Effector CD8-positive, alpha-beta T cell (primary cell): ENCODE results near the gene ME2.
"Not testable (repeated sequence)": the region's sequence is repeated elsewhere in the genome, so short reads cannot be mapped to it uniquely, and the experiment has no call there.

Experiments
- DNase-seq: peaks from one replicate; lab custom pipeline; 2025; lab: John Stamatoyannopoulos, UW

ME2 gene

DNA sequence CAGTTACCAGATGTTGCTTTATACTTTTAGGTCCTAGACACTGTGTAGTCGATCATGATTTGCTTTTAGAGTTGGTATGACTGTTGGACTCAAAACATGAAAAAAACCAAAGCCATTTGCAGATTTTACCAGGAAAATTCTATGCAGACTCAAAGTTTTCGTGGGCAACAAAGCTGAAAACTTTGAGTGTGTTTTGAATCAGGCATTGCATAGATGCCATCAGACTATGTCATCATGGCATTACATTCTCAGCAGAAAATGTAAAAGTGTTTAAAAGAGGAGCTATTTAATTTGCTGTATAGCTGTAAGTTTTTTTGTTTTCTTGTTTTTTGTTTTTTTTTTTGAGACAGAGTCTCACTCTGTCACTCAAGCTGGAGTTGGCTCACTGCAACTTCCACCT is 45.5 kb downstream of the ME2 start:
- no peak for DNase-seq

GRCh38 chr18:50926521-50926920 is 47.6 kb downstream of the ME2 start:
- no peak for DNase-seq

GRCh38 chr18:50928551-50928950 is 49.6 kb downstream of the ME2 start:
- no peak for DNase-seq

- DNase-seq: no peak
These were observed 54.8 kb downstream of the ME2 start for GRCh38 chr18:50933684-50934083.

DNA sequence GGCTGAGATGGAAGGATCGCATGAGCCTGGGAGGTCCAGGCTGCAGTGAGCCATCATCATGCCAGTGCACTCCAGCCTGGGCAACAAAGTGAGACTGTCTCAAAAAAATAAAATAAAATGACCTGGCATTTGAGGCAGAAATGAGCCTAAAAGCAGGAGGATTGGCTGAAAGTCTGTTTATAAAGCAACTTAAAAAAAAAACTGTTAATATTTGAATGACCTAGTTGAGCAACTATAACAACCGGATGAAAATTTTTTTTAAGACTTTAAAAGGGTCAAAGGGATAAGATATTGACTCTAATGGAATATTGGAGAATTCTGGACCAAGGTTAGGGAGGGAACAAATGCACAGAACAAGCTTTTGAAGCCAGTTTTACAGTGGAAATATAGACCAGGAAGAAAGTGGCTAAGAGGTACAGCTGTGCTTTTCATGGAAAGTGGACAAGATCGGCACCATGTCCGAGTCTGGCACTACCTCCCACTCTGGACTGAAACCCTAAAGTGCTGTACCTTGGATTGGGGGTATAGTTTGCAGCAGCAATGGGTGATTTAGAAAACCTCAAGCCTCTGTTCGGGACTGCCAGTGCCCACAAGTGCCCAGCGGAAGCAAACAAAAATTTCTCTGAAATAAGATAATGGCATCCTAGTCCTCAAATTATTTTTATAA is 55.8 kb downstream of the ME2 start:
- DNase-seq: no peak

DNA sequence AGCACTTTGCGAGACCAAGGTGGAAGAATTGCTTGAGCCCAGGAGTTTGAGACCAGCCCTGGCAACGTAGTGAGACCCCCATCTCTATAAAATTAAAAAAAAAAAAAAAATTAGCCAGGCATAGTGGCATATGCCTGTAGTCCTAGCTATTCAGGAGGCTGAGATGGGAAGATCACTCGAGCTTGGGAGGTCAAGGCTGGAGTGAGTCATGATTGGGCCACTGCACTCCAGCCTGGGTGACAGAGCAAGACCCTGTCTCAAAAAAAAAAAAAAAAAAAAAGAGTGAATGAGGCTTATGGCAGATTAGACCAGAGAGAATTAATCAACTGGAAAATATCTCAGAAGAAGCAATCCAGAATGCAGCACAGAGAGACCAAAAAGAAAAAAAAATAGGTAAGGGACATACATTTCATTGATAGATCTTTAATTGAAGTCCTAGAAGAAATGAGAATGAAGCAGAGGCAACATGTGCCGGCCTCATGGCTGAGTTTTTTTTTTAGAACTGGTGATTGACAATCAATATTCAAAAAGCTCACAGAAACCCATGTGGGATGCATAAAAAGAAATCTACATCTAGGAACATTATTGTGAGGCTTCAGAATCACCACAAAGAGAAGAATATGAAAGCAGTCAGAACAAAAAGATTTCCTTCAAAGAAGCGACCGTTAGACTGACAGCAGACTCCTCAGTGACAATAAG is 56.7 kb downstream of the ME2 start:
- no peak for DNase-seq

DNA sequence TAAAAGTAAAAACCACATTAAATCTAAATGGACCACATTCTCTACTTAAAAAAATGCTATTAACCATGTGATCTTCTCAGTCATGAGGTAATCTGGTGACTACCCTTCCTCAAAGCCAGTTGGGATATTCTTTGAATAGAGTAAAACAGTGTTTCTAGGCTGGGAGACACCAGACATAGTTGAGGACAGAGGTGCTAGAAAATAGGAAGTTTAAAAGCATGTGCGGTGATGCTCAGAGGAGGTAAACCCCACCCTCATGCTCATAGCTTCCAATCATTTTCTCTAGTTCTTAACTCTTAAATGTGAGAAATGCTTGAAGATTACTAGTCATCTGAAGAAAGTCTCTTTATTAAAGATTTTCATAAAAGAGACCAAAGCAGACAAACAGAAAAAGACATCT is 58.3 kb downstream of the ME2 start:
- no peak for DNase-seq

DNA sequence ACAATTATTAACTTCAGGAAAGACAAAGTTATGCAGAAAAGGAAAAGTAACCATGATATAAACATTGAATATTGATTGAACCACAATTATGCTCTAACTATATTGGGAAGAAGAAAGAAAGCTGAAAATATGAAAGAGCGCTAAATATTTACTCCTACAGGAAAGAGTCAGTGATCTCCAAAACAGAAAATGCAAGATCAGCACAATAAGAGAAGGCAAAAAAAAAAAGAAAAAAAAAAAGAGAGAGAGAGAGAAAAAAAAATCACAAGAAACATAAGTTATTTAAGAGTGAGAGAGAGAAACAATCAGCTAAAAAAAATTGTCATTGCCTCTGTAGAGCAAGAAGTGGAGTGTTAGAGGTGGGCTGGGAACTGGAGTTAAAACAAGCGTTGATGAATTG is 60.0 kb downstream of the ME2 start:
- no peak for DNase-seq

GRCh38 chr18:50944245-50944932 is 65.5 kb downstream of the ME2 start:
- DNase-seq: no peak

GRCh38 chr18:50945918-50946317 is 67.0 kb downstream of the ME2 start:
- not testable (repeated sequence) for DNase-seq

DNA sequence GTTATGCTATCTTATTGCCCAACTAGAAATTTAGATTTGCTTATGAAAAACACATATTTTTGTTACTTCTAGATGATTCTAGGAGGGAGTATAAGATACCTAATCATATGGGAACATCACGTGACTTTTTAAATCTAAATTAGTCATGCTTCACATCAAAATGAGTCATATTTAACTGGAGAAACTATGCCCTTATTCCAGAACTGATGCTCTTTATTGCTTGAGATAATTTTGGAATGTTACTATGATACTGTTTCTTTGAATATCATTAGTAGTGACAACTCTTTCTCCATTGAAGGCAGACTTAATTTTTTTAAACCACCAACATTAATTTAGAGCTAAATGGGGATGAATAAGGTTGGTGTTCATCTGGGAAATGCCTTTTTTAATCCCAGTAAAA is 69.0 kb downstream of the ME2 start:
- no peak for DNase-seq

- DNase-seq: no peak
These were observed 70.3 kb downstream of the ME2 start for GRCh38 chr18:50949185-50949584.

GRCh38 chr18:50950626-50951025 is 71.7 kb downstream of the ME2 start:
- no peak for DNase-seq

DNA sequence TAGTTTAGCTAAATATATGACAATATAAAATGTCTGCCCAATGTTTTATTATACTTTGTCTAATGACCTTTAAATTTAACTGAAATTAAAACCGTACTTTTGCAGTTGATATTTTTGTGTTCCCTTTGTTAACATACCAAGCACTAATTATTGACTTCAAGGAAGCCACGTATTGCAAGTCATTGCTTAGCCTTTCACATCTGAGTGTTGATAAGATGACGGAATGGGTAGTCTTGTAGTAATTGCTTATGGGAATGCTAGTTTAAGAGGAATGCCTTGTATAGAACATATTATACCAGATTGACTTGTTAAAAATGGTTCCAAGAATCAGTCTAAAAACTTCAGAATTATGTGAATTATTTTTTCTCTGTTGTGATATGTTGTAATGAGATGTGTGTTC is 74.9 kb downstream of the ME2 start:
- DNase-seq: no peak

DNA sequence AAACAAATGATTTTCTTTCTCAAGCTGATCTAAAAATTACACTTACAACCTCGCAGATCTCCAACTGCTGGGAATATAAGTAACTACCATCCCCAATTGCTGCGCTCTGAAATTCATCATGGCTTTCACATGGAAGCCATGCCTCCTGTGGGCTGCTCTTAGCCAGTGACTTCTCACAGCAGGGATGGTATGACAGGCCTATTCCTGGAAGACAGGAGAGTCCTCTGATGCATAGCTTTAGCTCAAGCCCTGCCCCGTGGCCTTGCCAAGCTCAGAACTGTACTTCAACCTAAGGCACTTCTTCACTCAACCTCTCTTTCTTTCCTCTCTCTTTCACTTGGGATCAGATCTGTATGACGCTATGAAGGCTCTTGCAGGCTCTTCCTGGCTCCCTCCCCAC is 76.3 kb downstream of the ME2 start:
- DNase-seq: no peak

DNA sequence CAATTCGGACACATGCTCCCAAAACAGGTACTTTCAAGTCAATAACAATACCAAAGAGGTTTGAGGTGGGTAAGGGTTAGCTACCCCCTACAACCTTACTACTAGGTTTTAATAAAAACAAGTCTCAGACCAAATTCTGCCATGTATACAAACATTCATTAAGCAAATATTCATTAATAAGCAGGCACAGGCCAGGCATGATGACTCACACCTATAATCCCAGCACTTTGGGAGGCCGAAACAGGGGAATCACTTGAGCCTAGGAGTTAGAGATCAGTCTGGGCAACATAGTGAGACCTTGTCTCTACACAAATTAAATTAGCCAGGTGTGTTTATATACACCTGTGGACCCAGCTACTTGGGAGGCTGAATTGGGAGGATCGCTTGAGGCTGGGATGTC is 77.2 kb downstream of the ME2 start:
- no peak for DNase-seq

DNA sequence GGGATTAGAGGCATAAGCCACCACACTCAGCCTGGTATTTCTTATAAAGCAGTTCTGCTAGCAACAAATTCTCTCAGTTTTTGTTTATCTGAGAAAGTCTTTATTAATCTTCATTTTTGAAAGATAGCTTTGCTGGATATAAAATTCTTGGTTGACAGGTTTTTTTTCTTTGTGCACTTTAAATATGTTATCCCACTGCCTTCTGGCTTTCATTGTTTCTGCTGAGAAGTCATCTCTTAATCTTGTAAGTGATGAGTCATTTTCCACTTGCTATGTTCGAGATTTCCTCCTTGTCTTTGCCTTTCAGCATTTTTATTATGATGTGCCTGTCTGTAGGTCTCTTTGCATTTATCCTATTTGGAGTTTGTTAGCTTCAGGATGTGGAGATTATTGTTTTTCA is 83.1 kb downstream of the ME2 start:
- no peak for DNase-seq

- peak; percentile 25 for DNase-seq
These were observed 89.1 kb downstream of the ME2 start, which contains the start of gene ELAC1 for GRCh38 chr18:50967714-50968661. Gene ELAC1, plus strand, starts transcription at chr18:50968040. Its CDS starts 6,365 bp downstream, at chr18:50974405.

GRCh38 chr18:50969448-50969847 is 90.5 kb downstream of the ME2 start:
- no peak for DNase-seq

- no peak for DNase-seq
These were observed 91.1 kb downstream of the ME2 start for GRCh38 chr18:50970006-50970405.

GRCh38 chr18:50972404-50972803 is 93.5 kb downstream of the ME2 start:
- DNase-seq: not testable (repeated sequence)
